Body of pancreas (tissue), 4 donors: ENCODE measurements around the gene TCTN1. TPM values are rescaled to one million over a fixed set of nuclear protein-coding genes. Genes with fewer than 3 reads are reported as not detected.
"Not testable (repeated sequence)": the region's sequence is repeated elsewhere in the genome, so short reads cannot be mapped to it uniquely, and the experiment has no call there.

Experiments
- ATAC-seq: fragments of 150-250 bp; one replicate; pipeline ENCODE4 v1.9.1; 2016
- DNase-seq, 4 donors: peaks; one replicate each; pipeline ENCODE4 v3.0.0-alpha.2; 2019
- H3K27ac ChIP-seq, 4 donors: fragments of 200-600 bp; sonication (generic); 1 replicate in 3 of 4; 2 replicates in 1 of 4; pipeline versions ENCODE4 v1.5.1 to v1.6.1; 2016 to 2019; ENCODE audit warnings: mild to moderate bottlenecking in 1 of 4, mixed read lengths in 1 of 4, moderate library complexity in 1 of 4
- H3K27me3 ChIP-seq, 2 donors: fragments of 200-600 bp; sonication (generic); one replicate each; pipeline ENCODE4 v1.6.0; 2016; ENCODE audit warnings: mild to moderate bottlenecking in 1 of 2
- H3K36me3 ChIP-seq, 2 donors: fragments of 200-600 bp; sonication (generic); replicated peaks in 1 of 2; 2 replicates each; pipeline ENCODE4 v1.5.1; 2016; ENCODE audit warnings: low read depth in 2 of 2; ENCODE audit not compliant: insufficient read depth in 1 of 2
- H3K4me1 ChIP-seq: fragments of 200-600 bp; sonication (generic); one replicate; pipeline ENCODE4 v1.6.0; 2016
- H3K4me3 ChIP-seq, 2 donors: fragments of 200-600 bp; sonication (generic); 1 replicate in 1 of 2; 2 replicates in 1 of 2; pipeline ENCODE4 v1.5.1; 2016 to 2019
- H3K9me3 ChIP-seq, 3 donors: fragments of 200-600 bp; sonication (generic); 1 replicate in 2 of 3; 2 replicates in 1 of 3; pipeline ENCODE4 v1.5.1; 2016
- POLR2A ChIP-seq, 3 donors: fragments of 450-650 bp; IDR thresholded peaks; one replicate each; pipeline ENCODE4 v1.6.1; 2016; ENCODE audit warnings: antibody characterized with exemption in 3 of 3, mild to moderate bottlenecking in 2 of 3
- WGBS, 2 donors: methylation state at CpG; one replicate each; pipeline ENCODE4 v1.1.5; 2017; 5-methylcytosine and 5-hydroxymethylcytosine counted together
- intact Hi-C: fragments of 100-400 bp; cut with DNase I; formaldehyde crosslinking; loops from one replicate; pipeline ENCODE4 v1.15.1; 2023
- total RNA-seq, 2 donors: library from RNA; depleted of rRNA; stranded (reverse); fragments of >200 nt; gene quantifications; one replicate each; pipeline ENCODE4 v1.1.0, GENCODE V29; 2016
- TF ChIP-seq, protein P1 (sequence below), 7 experiments: fragments of 450-650 bp in 4 of 7; fragments of 200-600 bp in 3 of 7; sonication (generic) in 3 of 7; IDR thresholded peaks; one replicate each; pipeline ENCODE4 v1.5.1; 2016 to 2019; ENCODE audit warnings: antibody characterized with exemption in 7 of 7

TCTN1 gene
- total RNA-seq, 2 donors from 2014 or later = 54.7 to 95.6 TPM

DNA sequence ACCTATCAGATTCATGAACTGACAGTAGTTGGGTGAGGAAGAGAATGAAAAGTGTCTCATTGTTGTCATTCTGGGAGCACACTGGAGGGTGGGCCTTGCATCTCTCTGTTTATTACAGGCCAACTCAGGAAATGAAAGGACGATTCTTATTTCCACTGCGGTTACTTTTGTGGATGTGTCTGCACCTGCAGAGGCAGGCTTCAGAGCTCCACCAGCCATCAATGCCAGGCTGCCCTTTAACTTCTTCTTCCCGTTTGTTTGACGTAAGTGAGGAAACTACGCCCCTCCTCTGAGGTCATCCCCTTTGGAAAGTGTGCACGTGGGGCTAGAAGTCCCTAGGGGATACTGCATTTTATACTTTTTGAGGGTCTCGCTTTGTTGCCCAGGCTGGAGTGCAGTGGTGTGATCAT is 33.7 kb downstream of the TCTN1 start:
- H3K9me3 ChIP-seq = no peaks in the 10 kb centered on the region
- H3K4me3 ChIP-seq = no peak overlapping the region
- WGBS, 2 donors = 73 to 89% methylated on average over 6 to 7 of the region's 7 CpGs
- intact Hi-C loops = no loop called here
- H3K36me3 ChIP-seq = no peaks in the 10 kb centered on the region
- DNase-seq = no peak
- no peak for TF ChIP-seq POLR2A (IDR thresholded peaks at IDR 0.05)
- TF ChIP-seq, protein P1, sequence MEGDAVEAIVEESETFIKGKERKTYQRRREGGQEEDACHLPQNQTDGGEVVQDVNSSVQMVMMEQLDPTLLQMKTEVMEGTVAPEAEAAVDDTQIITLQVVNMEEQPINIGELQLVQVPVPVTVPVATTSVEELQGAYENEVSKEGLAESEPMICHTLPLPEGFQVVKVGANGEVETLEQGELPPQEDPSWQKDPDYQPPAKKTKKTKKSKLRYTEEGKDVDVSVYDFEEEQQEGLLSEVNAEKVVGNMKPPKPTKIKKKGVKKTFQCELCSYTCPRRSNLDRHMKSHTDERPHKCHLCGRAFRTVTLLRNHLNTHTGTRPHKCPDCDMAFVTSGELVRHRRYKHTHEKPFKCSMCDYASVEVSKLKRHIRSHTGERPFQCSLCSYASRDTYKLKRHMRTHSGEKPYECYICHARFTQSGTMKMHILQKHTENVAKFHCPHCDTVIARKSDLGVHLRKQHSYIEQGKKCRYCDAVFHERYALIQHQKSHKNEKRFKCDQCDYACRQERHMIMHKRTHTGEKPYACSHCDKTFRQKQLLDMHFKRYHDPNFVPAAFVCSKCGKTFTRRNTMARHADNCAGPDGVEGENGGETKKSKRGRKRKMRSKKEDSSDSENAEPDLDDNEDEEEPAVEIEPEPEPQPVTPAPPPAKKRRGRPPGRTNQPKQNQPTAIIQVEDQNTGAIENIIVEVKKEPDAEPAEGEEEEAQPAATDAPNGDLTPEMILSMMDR (IDR thresholded peaks at IDR 0.05) = no peak
- H3K27ac ChIP-seq = no peak overlapping the region
- H3K4me1 ChIP-seq = no peaks in the 10 kb centered on the region
- no peak for ATAC-seq
- no peaks in the 10 kb centered on the region for H3K27me3 ChIP-seq

- no peak for DNase-seq
- no peaks in the 10 kb centered on the region for H3K27me3 ChIP-seq
- intact Hi-C loops = no loop called here
- WGBS, 2 donors = 83 to 84% methylated on average over 10 to 11 of the region's 11 CpGs
- no peak for ATAC-seq
- H3K9me3 ChIP-seq = no peaks in the 10 kb centered on the region
- no peak overlapping the region for H3K4me3 ChIP-seq
- H3K27ac ChIP-seq = no peak overlapping the region
- no peaks in the 10 kb centered on the region for H3K4me1 ChIP-seq
- H3K36me3 ChIP-seq = no peaks in the 10 kb centered on the region
- TF ChIP-seq POLR2A (IDR thresholded peaks at IDR 0.05) = no peak
- TF ChIP-seq, protein P1 (IDR thresholded peaks at IDR 0.05) = no peak
Measured at GRCh38 chr12:110649341-110649847, 35.5 kb downstream of the TCTN1 start.

DNA sequence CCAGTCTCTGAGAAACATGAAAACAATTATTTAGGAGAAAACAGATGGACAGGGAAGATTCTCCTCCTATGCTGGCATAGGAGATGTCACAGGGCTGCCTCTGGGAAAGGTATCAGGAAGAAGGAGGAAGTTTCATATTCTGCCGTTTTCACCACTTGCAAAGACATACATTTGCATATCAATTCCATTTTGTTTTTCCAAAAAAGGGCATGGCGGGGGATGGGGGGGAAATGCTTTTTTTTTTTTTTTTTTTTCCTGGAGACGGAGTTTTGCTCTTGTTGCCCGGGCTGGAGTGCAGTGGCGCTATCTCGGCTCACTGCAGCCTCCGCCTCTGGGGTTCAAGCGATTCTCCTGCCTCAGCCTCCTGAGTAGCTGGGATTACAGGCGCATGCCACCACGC is 40.3 kb downstream of the TCTN1 start:
- 88 to 96% methylated on average over 10 of the region's 10 CpGs for WGBS, 2 donors
- intact Hi-C loops, ATAC-seq, H3K27ac ChIP-seq, H3K36me3 ChIP-seq, H3K4me1 ChIP-seq, DNase-seq, H3K4me3 ChIP-seq, H3K27me3 ChIP-seq, H3K9me3 ChIP-seq: not testable (repeated sequence)

GRCh38 chr12:110656071-110656655 is 42.2 kb downstream of the TCTN1 start:
- DNase-seq (no peak), ATAC-seq (no peak)
- 73 to 76% methylated on average over 11 of the region's 11 CpGs for WGBS, 2 donors
- Histone ChIP-seq H3K4me1 (no peaks in the 10 kb centered on the region), H3K9me3 (no peaks in the 10 kb centered on the region), H3K4me3 (no peak overlapping the region), H3K27me3 (no peaks in the 10 kb centered on the region), H3K36me3 (no peaks in the 10 kb centered on the region), H3K27ac (no peak overlapping the region)
- TF ChIP-seq, protein P1 (IDR thresholded peaks at IDR 0.05) = no peak
- no peak for TF ChIP-seq POLR2A (IDR thresholded peaks at IDR 0.05)
- intact Hi-C loops = no loop called here

GRCh38 chr12:110657747-110658146 is 43.8 kb downstream of the TCTN1 start:
- intact Hi-C loops = no loop called here
- H3K9me3 ChIP-seq = no peaks in the 10 kb centered on the region
- DNase-seq = no peak
- WGBS, 2 donors = 81 to 83% methylated on average over 9 of the region's 9 CpGs
- H3K4me3 ChIP-seq = no peak overlapping the region
- H3K27ac ChIP-seq = no peak overlapping the region
- no peaks in the 10 kb centered on the region for H3K36me3 ChIP-seq
- no peaks in the 10 kb centered on the region for H3K4me1 ChIP-seq
- no peak for TF ChIP-seq POLR2A (IDR thresholded peaks at IDR 0.05)
- TF ChIP-seq, protein P1 (IDR thresholded peaks at IDR 0.05) = no peak
- H3K27me3 ChIP-seq = no peaks in the 10 kb centered on the region
- ATAC-seq = no peak
